ENCODE measurements around the gene LINGO1. TPM values are rescaled to one million over a fixed set of nuclear protein-coding genes. Genes with fewer than 3 reads are reported as not detected.

LINGO1 gene
- polyA plus RNA-seq, 1 donor from 2014 or later: not detected

- Mint-ChIP-seq H3K4me3 (peak overlapping the region in 1 of 4 donors; percentile 66), H3K27me3 (peaks cover 4% of the 10 kb centered on the region), H3K4me1 (no peaks in the 10 kb centered on the region), H3K27ac (no peak overlapping the region), H3K9me3 (no peaks in the 10 kb centered on the region), H3K36me3 (peaks cover 2% of the 10 kb centered on the region)
These were observed 40.6 kb downstream of the LINGO1 start for GRCh38 chr15:77591968-77592613.

DNA sequence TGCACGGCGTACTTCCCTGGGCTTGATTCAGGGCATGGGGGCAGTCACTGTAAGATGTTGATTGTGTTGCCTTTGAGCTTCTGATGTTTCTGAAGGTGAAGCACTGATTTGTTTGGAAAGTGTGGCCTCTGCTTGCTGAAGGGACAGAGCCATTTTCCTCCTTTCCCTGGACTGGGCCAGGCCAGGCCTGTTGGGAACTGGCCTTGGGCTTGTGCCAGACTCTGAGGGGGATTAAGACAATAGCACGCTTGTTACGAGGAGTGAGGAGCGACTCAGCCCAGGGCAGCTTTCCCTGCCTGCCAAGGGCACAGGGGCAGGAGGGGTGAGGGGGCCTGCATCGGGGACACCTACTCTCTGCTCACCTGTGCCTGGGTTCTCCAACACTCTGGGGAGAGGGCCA lies 42.9 kb downstream of the LINGO1 start:
- Mint-ChIP-seq H3K27me3 (peaks cover 5% of the 10 kb centered on the region), H3K4me1 (no peaks in the 10 kb centered on the region), H3K9me3 (peaks cover 0 to 2% (median 0%) of the 10 kb centered on the region in 3 donors), H3K4me3 (no peak overlapping the region), H3K36me3 (peaks cover 2% of the 10 kb centered on the region), H3K27ac (no peak overlapping the region)

GRCh38 chr15:77588126-77588525 lies 44.6 kb downstream of the LINGO1 start:
- Mint-ChIP-seq H3K4me1 (no peaks in the 10 kb centered on the region), H3K36me3 (peaks cover 2% of the 10 kb centered on the region), H3K9me3 (peaks cover 0 to 2% (median 0%) of the 10 kb centered on the region in 3 donors), H3K27me3 (peaks cover 7% of the 10 kb centered on the region), H3K4me3 (no peak overlapping the region), H3K27ac (no peak overlapping the region)

GRCh38 chr15:77584691-77585090 lies 48.0 kb downstream of the LINGO1 start:
- Mint-ChIP-seq H3K36me3 (peaks cover 2% of the 10 kb centered on the region), H3K27ac (no peak overlapping the region), H3K27me3 (peaks cover 10% of the 10 kb centered on the region), H3K9me3 (peaks cover 0 to 2% (median 0%) of the 10 kb centered on the region in 3 donors), H3K4me3 (peak overlapping the region in 1 of 4 donors; percentile 39), H3K4me1 (peaks cover 0 to 2% (median 0%) of the 10 kb centered on the region in 3 donors)

GRCh38 chr15:77584201-77584600 lies 48.5 kb downstream of the LINGO1 start:
- Mint-ChIP-seq H3K4me1 (peaks cover 0 to 2% (median 0%) of the 10 kb centered on the region in 3 donors), H3K4me3 (no peak overlapping the region), H3K27ac (no peak overlapping the region)

DNA sequence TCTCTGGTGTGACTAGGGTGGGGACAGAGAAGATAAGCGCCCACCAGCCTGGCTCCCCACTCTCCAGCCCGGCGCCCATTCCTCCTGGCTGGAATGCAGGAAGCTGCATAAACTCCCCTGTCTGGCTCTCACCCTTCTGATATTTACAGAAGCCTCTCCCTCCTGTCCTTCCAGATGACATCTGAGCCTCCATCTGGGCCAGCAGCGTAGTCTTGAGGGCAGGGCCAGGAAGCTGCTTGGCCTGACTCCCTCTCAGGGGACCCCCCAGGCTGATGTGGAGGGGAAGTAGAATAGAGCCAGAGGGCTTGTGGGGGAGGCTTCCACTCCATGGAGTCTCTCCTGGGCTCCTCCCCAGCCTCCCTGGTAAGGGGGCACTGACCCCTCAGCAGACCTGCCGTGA lies 49.9 kb downstream of the LINGO1 start:
- Mint-ChIP-seq H3K4me3 (no peak overlapping the region), H3K27me3 (peaks cover 9% of the 10 kb centered on the region), H3K9me3 (peaks cover 0 to 2% (median 0%) of the 10 kb centered on the region in 3 donors), H3K36me3 (no peaks in the 10 kb centered on the region), H3K27ac (no peak overlapping the region), H3K4me1 (peaks cover 0 to 2% (median 0%) of the 10 kb centered on the region in 3 donors)

More at GRCh38 chr15:77584201-77584600, 48.5 kb downstream of the LINGO1 start:
- peaks cover 9% of the 10 kb centered on the region for H3K27me3 Mint-ChIP-seq
- peaks cover 2% of the 10 kb centered on the region for H3K36me3 Mint-ChIP-seq
- peaks cover 0 to 2% (median 0%) of the 10 kb centered on the region in 3 donors for H3K9me3 Mint-ChIP-seq

DNA sequence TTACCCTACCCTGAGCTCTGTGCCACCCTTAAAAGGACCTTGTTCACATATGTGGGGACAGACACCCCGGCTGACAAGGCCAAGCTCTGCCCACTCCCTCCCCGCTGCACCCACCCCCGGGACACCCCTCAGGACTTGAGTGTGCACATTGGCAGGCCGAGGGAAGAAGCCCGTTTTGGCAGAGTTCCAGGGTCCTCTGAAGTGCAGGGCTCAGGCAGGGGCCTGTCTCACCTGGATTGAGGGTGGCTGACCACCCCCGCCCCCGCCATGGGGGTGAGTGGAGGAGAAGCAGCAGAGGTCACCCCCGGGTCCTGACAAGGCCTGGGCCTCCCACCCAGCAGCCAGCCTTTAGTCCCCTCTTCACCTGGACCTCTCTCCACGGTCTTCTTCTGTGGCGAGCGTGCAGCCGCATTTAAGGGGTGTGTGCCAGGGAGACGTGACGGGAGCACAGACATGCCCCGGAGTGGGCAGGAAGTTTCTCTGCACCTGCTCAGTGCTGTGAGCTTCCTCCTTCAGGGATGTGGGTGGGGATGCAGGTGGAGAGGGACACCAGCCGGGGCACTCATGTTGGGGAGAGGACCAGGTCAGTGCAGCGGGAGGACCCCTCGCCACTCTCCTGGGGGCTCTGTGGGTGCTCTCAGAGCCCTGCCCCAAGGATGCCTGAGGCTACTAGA lies 50.7 kb downstream of the LINGO1 start:
- Mint-ChIP-seq H3K27me3 (peaks cover 9% of the 10 kb centered on the region), H3K4me1 (peaks cover 0 to 2% (median 0%) of the 10 kb centered on the region in 3 donors), H3K36me3 (no peaks in the 10 kb centered on the region), H3K4me3 (no peak overlapping the region), H3K9me3 (peaks cover 0 to 2% (median 0%) of the 10 kb centered on the region in 3 donors), H3K27ac (no peak overlapping the region)

GRCh38 chr15:77580996-77581682 lies 51.6 kb downstream of the LINGO1 start:
- Mint-ChIP-seq H3K4me1 (peaks cover 0 to 2% (median 0%) of the 10 kb centered on the region in 3 donors), H3K9me3 (peaks cover 0 to 2% (median 0%) of the 10 kb centered on the region in 3 donors), H3K27ac (no peak overlapping the region), H3K4me3 (no peak overlapping the region), H3K27me3 (peaks cover 9% of the 10 kb centered on the region), H3K36me3 (no peaks in the 10 kb centered on the region)

- H3K36me3 Mint-ChIP-seq: no peaks in the 10 kb centered on the region
- H3K27me3 Mint-ChIP-seq: peaks cover 6% of the 10 kb centered on the region
- H3K4me1 Mint-ChIP-seq: peaks cover 0 to 2% (median 0%) of the 10 kb centered on the region in 3 donors
- no peak overlapping the region for H3K27ac Mint-ChIP-seq
- no peaks in the 10 kb centered on the region for H3K9me3 Mint-ChIP-seq
- no peak overlapping the region for H3K4me3 Mint-ChIP-seq
These were observed 53.1 kb downstream of the LINGO1 start for GRCh38 chr15:77579498-77580188.

GRCh38 chr15:77578641-77579372 lies 53.9 kb downstream of the LINGO1 start:
- Mint-ChIP-seq H3K4me3 (peak overlapping the region in 1 of 4 donors; percentile 71), H3K9me3 (no peaks in the 10 kb centered on the region), H3K27ac (no peak overlapping the region), H3K36me3 (no peaks in the 10 kb centered on the region), H3K27me3 (peaks cover 6% of the 10 kb centered on the region), H3K4me1 (peaks cover 0 to 2% (median 0%) of the 10 kb centered on the region in 3 donors)

- Mint-ChIP-seq H3K4me3 (no peak overlapping the region), H3K27me3 (peaks cover 4% of the 10 kb centered on the region), H3K27ac (no peak overlapping the region), H3K4me1 (peaks cover 0 to 2% (median 0%) of the 10 kb centered on the region in 3 donors), H3K9me3 (no peaks in the 10 kb centered on the region), H3K36me3 (no peaks in the 10 kb centered on the region)
These were observed 55.3 kb downstream of the LINGO1 start for GRCh38 chr15:77577366-77577950.

GRCh38 chr15:77576538-77576937 lies 56.2 kb downstream of the LINGO1 start:
- Mint-ChIP-seq H3K4me3 (no peak overlapping the region), H3K27ac (no peak overlapping the region), H3K9me3 (no peaks in the 10 kb centered on the region), H3K36me3 (no peaks in the 10 kb centered on the region), H3K27me3 (peaks cover 3% of the 10 kb centered on the region), H3K4me1 (peaks cover 0 to 1% (median 0%) of the 10 kb centered on the region in 3 donors)

DNA sequence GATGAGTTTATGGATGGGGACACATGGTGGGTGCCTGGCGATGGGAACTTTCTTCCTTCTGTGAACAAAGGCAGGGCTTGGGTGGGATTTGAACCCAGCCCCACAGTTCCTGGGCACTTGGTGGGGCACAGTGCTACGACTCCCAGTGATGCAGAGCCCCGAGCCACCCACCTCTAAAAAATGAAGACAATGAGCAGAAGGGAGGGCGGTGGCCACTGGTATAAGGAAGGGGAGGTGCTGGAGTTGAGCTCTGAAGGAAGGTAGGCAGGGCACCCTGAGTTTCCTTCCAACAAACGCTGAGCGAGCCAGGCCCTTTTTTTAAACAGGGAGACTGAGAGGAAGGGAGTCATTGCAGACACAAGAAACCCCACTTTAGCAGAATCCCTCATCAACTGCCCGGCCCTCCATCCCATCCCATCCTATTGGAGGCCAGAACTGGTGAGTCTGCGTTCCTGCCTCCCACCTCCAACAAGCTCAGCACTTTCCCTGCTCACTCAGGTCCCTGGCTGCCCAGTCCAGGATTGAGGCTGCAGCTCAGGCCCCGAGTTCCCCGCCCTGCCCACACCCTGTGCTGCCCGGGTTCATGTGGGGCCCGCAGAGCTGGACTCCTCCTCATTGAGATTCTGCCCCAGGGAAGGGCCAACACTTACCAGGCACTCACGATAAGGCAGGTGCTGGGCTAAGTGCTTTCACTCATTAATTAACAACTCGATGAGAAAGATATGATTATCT lies 57.3 kb downstream of the LINGO1 start:
- Mint-ChIP-seq H3K4me3 (no peak overlapping the region), H3K9me3 (no peaks in the 10 kb centered on the region), H3K27ac (no peak overlapping the region), H3K36me3 (no peaks in the 10 kb centered on the region), H3K4me1 (no peaks in the 10 kb centered on the region), H3K27me3 (no peaks in the 10 kb centered on the region)
